HCT116 (cell line): Measurements from ENCODE around the gene ECSCR. TPM values are rescaled to one million over a fixed set of nuclear protein-coding genes. Genes with fewer than 3 reads are reported as not detected.
A peak's percentile ranks its signal among the peaks of the same experiment; 100 is the strongest.

Experiments used
- ATAC-seq: fragments of 200-7000 bp; cut with Tn5 transposase; 2 replicates; pipeline ENCODE4 v1.9.1; 2020; ENCODE audit warnings: mild to moderate bottlenecking, moderate library complexity
- BruUV-seq: library from RNA; stranded (reverse); fragments of 400-500 nt; replicated peaks from 2 replicates; lab custom pipeline; 2021; lab: Mats Ljungman, UMichigan
- CTCF ChIA-PET: fragments of 300-600 bp; sonication (Branson Sonifier 250); formaldehyde crosslinking; loops from one replicate; lab custom pipeline; 2021; ENCODE audit warnings: antibody characterized with exemption; lab: Charles Lee
- POLR2A ChIA-PET: fragments of 300-600, 350-600 bp; sonication (Branson Sonifier 250); formaldehyde crosslinking; loops from one replicate; lab custom pipeline; 2021; ENCODE audit warnings: antibody characterized with exemption; lab: Charles Lee
- RAD21 ChIA-PET, 2 experiments: fragments of 300-600 bp; sonication (Branson Sonifier 250); formaldehyde crosslinking; loops; one replicate each; lab custom pipeline; 2023; ENCODE audit warnings: low total read pairs in 2 of 2; ENCODE audit not compliant: uncharacterized antibody in 2 of 2, unreplicated experiment in 2 of 2, low non-redundant PET in 1 of 2; lab: Charles Lee
- DNase-seq: peaks from one replicate; pipeline ENCODE4 v3.0.0-alpha.2; 2010; ENCODE audit warnings: low read depth, low spot score
- H2AFZ ChIP-seq: fragments of 200-600 bp; shearing (Covaris generic), sonication (generic); 2 replicates; pipeline ENCODE4 v1.6.1; 2017; ENCODE audit warnings: low read depth, mixed run types, mixed read lengths, antibody characterized with exemption, low read length; ENCODE audit not compliant: poor library complexity, severe bottlenecking
- H3K27ac ChIP-seq: 2 replicates; pipeline ENCODE4 v1.5.1; 2012; ENCODE audit warnings: low read depth, low read length
- H3K27me3 ChIP-seq: fragments of 200-600 bp; sonication (generic); 2 replicates; pipeline ENCODE4 v1.6.1; 2016; ENCODE audit warnings: mixed run types, low read length, mixed read lengths; ENCODE audit not compliant: insufficient read depth
- H3K36me3 ChIP-seq, 2 experiments: fragments of 200-500 bp in 1 of 2; fragments of 200-600 bp in 1 of 2; sonication (Bioruptor generic) in 1 of 2; sonication (generic) in 1 of 2; 2 replicates each; pipeline versions ENCODE4 v1.5.1 to v1.6.1; 2014 to 2016; ENCODE audit warnings: low read length in 2 of 2, inconsistent platforms in 1 of 2, mixed read lengths in 1 of 2, mixed run types in 1 of 2; ENCODE audit not compliant: insufficient read depth in 2 of 2, control insufficient read depth in 1 of 2
- H3K4me1 ChIP-seq, 2 experiments: fragments of 200-600 bp in 1 of 2; sonication (generic) in 1 of 2; 2 replicates each; pipeline versions ENCODE4 v1.5.1 to v1.6.1; 2012 to 2017; ENCODE audit warnings: low read length in 2 of 2, inconsistent platforms in 1 of 2, mild to moderate bottlenecking in 1 of 2, mixed read lengths in 1 of 2, mixed run types in 1 of 2, moderate library complexity in 1 of 2; ENCODE audit not compliant: insufficient read depth in 2 of 2, control insufficient read depth in 1 of 2
- H3K4me2 ChIP-seq: fragments of 200-600 bp; sonication (generic); 2 replicates; pipeline ENCODE4 v1.6.1; 2017; ENCODE audit warnings: mixed run types, low read length, mixed read lengths
- H3K4me3 ChIP-seq, 2 experiments: fragments of 200-600 bp in 1 of 2; sonication (generic) in 1 of 2; replicated peaks in 1 of 2; 2 replicates each; pipeline ENCODE4 v1.5.1; 2011 to 2016; ENCODE audit warnings: low read length in 2 of 2, control low read depth in 1 of 2, low read depth in 1 of 2, mild to moderate bottlenecking in 1 of 2, mixed read lengths in 1 of 2, mixed run types in 1 of 2
- H3K79me2 ChIP-seq: fragments of 200-600 bp; sonication (generic); 2 replicates; pipeline ENCODE4 v1.6.1; 2017; ENCODE audit warnings: mild to moderate bottlenecking, mixed run types, low read length, moderate library complexity, mixed read lengths; ENCODE audit not compliant: insufficient read depth
- H3K9ac ChIP-seq: fragments of 200-600 bp; sonication (generic); 2 replicates; pipeline ENCODE4 v1.6.1; 2016; ENCODE audit warnings: low read length, mixed read lengths
- H3K9me2 ChIP-seq: fragments of 200-600 bp; sonication (generic), shearing (Covaris generic); 2 replicates; pipeline ENCODE4 v1.6.1; 2017; ENCODE audit warnings: mixed run types, mild to moderate bottlenecking, moderate library complexity; ENCODE audit not compliant: insufficient read depth
- H3K9me3 ChIP-seq, 2 experiments: fragments of 200-500 bp in 1 of 2; fragments of 200-600 bp in 1 of 2; sonication (Bioruptor generic) in 1 of 2; sonication (generic) in 1 of 2; 2 replicates each; pipeline ENCODE4 v1.6.1; 2014 to 2017; ENCODE audit warnings: low read length in 2 of 2, mixed read lengths in 2 of 2, inconsistent platforms in 1 of 2, low read depth in 1 of 2, mild to moderate bottlenecking in 1 of 2, mixed run types in 1 of 2, moderate library complexity in 1 of 2; ENCODE audit not compliant: control insufficient read depth in 1 of 2, insufficient read depth in 1 of 2
- H4K20me1 ChIP-seq: fragments of 200-600 bp; sonication (generic), shearing (Covaris generic); 2 replicates; pipeline ENCODE4 v1.6.1; 2017; ENCODE audit warnings: mixed run types, mild to moderate bottlenecking, moderate library complexity; ENCODE audit not compliant: insufficient read depth
- CEBPB ChIP-seq: IDR thresholded peaks from 2 replicates; pipeline ENCODE4 v1.6.1; 2012; ENCODE audit warnings: low read depth
- ELF1 ChIP-seq: IDR thresholded peaks from 2 replicates; pipeline ENCODE4 v1.6.1; 2012; ENCODE audit warnings: low read depth, borderline replicate concordance
- EZH2phosphoT487 ChIP-seq: fragments of 200-600 bp; IDR thresholded peaks from 2 replicates; pipeline ENCODE4 v1.6.1; 2018; ENCODE audit warnings: antibody characterized with exemption, borderline replicate concordance
- MAX ChIP-seq: IDR thresholded peaks from 2 replicates; pipeline ENCODE4 v1.6.1; 2012
- POLR2A ChIP-seq: IDR thresholded peaks from 2 replicates; pipeline ENCODE4 v1.7.0; 2011; ENCODE audit warnings: borderline replicate concordance; ENCODE audit not compliant: insufficient read depth, insufficient read length; ENCODE audit errors: extremely low read depth
- POLR2AphosphoS5 ChIP-seq: IDR thresholded peaks from 2 replicates; pipeline ENCODE4 v1.6.1; 2011; ENCODE audit warnings: mild to moderate bottlenecking, low read depth, low read length, moderate library complexity
- RAD21 ChIP-seq: IDR thresholded peaks from 2 replicates; pipeline ENCODE4 v1.6.1; 2012; ENCODE audit warnings: low read depth, mild to moderate bottlenecking
- REST ChIP-seq: IDR thresholded peaks from 2 replicates; pipeline ENCODE4 v1.6.1; 2012; ENCODE audit warnings: low read depth
- SP1 ChIP-seq: IDR thresholded peaks from 2 replicates; pipeline ENCODE4 v1.6.1; 2012; ENCODE audit warnings: low read depth
- SRF ChIP-seq: IDR thresholded peaks from 2 replicates; pipeline ENCODE4 v1.6.1; 2012; ENCODE audit warnings: low read depth
- YY1 ChIP-seq: IDR thresholded peaks from 2 replicates; pipeline ENCODE4 v1.6.1; 2011; ENCODE audit warnings: low read length, low read depth, moderate library complexity, mild to moderate bottlenecking; ENCODE audit not compliant: insufficient replicate concordance; ENCODE audit errors: extremely low read depth
- ZNF274 ChIP-seq: fragments of 200-500 bp; sonication (Bioruptor generic); IDR thresholded peaks from 2 replicates; pipeline ENCODE4 v1.6.1; 2014; ENCODE audit warnings: mild to moderate bottlenecking, low read depth, low read length, inconsistent platforms
- intact Hi-C: fragments of 100-400 bp; cut with micrococcal nuclease; formaldehyde crosslinking; loops from 2 replicates; pipeline ENCODE4 v1.10.0; 2022
- total RNA-seq: library from RNA; stranded (reverse); gene quantifications from one replicate; pipeline ENCODE4 v1.2.1, GENCODE V29; 2021; ENCODE audit not compliant: unreplicated experiment
- TF ChIP-seq, protein P1 (sequence below), 3 experiments: fragments of 200-600 bp in 1 of 3; sonication (generic) in 1 of 3; IDR thresholded peaks in 2 of 3; conservative IDR thresholded peaks in 1 of 3; 2 replicates each; pipeline ENCODE4 v1.5.1; 2012 to 2017; ENCODE audit warnings: low read depth in 2 of 3, low read length in 2 of 3, antibody characterized with exemption in 1 of 3, borderline replicate concordance in 1 of 3, control low read depth in 1 of 3, mild to moderate bottlenecking in 1 of 3, mixed read lengths in 1 of 3, mixed run types in 1 of 3, moderate library complexity in 1 of 3; ENCODE audit not compliant: insufficient read depth in 1 of 3
- TF ChIP-seq, protein P2 (sequence below): IDR thresholded peaks from 2 replicates; pipeline ENCODE4 v1.6.1; 2012
- TF ChIP-seq, protein P3 (sequence below): IDR thresholded peaks from 2 replicates; pipeline ENCODE4 v1.6.1; 2011; ENCODE audit warnings: mild to moderate bottlenecking, low read length, moderate library complexity; ENCODE audit not compliant: insufficient replicate concordance; ENCODE audit errors: extremely low read depth

ECSCR gene
- total RNA-seq, 1 experiment from 2014 or later = not detected

- no peak for TF ChIP-seq CEBPB
- TF ChIP-seq, all 23 proteins: peak for 0
Observed at GRCh38 chr5:139474890-139475791, 12.6 kb upstream of the ECSCR start (continued).

DNA sequence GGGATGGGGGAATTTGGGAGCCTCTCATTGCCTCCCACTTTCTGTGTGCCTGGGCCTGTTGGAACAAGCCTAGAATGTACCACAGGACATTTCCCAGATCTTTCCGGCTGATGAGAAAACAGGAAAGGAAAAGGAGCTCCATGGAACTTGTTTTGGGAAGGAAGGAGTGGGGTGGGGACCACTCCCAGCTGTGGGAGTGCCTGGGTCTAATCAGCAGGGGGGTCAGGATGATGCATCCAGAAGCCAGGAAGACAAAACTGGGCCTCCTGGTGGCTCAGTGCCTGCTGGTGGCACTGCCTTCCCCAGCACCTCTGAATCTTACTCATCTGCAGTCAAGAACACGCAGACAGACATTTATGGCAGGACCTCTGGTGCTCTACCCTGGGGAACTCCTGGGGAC lies 11.0 kb upstream of the ECSCR start:
- H4K20me1 ChIP-seq = no peaks in the 10 kb centered on the region
- no TSS peak for BruUV-seq
- H3K79me2 ChIP-seq = no peaks in the 10 kb centered on the region
- H3K9me2 ChIP-seq = no peaks in the 10 kb centered on the region
- H3K9ac ChIP-seq = no peak overlapping the region
- no peak overlapping the region for H3K4me2 ChIP-seq
- ChIA-PET RAD21 (no interaction called here), POLR2A (interaction anchor here (1.0 kb wide), 1 partner anchor 9 kb away, joined by 7 read pairs; the partner anchor contains the start of gene STING1), CTCF (no interaction called here)
- 0 out of 4 replicates have a peak, but pooled peaks cover 0 to 2% of the 10 kb centered on the region in 2 experiments for H3K36me3 ChIP-seq
- DNase-seq (no peak), ATAC-seq (0 out of 2 replicates have a peak, but pooled peaks have one; percentile 26)
- H3K4me1 ChIP-seq = peaks cover 9% of the 10 kb centered on the region in 2 experiments; a peak in 2 of 4 replicates
- no peaks in the 10 kb centered on the region for H3K27me3 ChIP-seq
- H3K9me3 ChIP-seq = no peaks in the 10 kb centered on the region
- no peak overlapping the region for H3K4me3 ChIP-seq
- intact Hi-C loops = no loop called here
- no peak overlapping the region for H2AFZ ChIP-seq
- H3K27ac ChIP-seq = no peak overlapping the region
- TF ChIP-seq MAX (no peak), ELF1 (no peak), POLR2AphosphoS5 (no peak), POLR2A (no peak), EZH2phosphoT487 (no peak), SP1 (no peak), REST (no peak), CEBPB (no peak), YY1 (no peak), RAD21 (no peak), ZNF274 (no peak), SRF (no peak)
- TF ChIP-seq, protein P1, sequence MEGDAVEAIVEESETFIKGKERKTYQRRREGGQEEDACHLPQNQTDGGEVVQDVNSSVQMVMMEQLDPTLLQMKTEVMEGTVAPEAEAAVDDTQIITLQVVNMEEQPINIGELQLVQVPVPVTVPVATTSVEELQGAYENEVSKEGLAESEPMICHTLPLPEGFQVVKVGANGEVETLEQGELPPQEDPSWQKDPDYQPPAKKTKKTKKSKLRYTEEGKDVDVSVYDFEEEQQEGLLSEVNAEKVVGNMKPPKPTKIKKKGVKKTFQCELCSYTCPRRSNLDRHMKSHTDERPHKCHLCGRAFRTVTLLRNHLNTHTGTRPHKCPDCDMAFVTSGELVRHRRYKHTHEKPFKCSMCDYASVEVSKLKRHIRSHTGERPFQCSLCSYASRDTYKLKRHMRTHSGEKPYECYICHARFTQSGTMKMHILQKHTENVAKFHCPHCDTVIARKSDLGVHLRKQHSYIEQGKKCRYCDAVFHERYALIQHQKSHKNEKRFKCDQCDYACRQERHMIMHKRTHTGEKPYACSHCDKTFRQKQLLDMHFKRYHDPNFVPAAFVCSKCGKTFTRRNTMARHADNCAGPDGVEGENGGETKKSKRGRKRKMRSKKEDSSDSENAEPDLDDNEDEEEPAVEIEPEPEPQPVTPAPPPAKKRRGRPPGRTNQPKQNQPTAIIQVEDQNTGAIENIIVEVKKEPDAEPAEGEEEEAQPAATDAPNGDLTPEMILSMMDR (IDR thresholded peaks at IDR 0.05 in 2 of 3, conservative IDR thresholded peaks at IDR 0.05 in 1 of 3; ENCODE audit: borderline replicate concordance in 1 of 3, insufficient read depth in 1 of 3, low read depth in 2 of 3, low read length in 2 of 3) = no peak
- TF ChIP-seq, protein P2, sequence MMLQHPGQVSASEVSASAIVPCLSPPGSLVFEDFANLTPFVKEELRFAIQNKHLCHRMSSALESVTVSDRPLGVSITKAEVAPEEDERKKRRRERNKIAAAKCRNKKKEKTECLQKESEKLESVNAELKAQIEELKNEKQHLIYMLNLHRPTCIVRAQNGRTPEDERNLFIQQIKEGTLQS = no peak
- TF ChIP-seq, protein P3, sequence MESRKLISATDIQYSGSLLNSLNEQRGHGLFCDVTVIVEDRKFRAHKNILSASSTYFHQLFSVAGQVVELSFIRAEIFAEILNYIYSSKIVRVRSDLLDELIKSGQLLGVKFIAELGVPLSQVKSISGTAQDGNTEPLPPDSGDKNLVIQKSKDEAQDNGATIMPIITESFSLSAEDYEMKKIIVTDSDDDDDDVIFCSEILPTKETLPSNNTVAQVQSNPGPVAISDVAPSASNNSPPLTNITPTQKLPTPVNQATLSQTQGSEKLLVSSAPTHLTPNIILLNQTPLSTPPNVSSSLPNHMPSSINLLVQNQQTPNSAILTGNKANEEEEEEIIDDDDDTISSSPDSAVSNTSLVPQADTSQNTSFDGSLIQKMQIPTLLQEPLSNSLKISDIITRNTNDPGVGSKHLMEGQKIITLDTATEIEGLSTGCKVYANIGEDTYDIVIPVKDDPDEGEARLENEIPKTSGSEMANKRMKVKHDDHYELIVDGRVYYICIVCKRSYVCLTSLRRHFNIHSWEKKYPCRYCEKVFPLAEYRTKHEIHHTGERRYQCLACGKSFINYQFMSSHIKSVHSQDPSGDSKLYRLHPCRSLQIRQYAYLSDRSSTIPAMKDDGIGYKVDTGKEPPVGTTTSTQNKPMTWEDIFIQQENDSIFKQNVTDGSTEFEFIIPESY = no peak
